Chondrocyte (in vitro differentiated cells): Measurements from ENCODE around the gene PCDHGC5. TPM values are rescaled to one million over a fixed set of nuclear protein-coding genes. Genes with fewer than 3 reads are reported as not detected.
A peak's percentile ranks its signal among the peaks of the same experiment; 100 is the strongest.

ENCODE experiments used
- DNase-seq: peaks from one replicate; pipeline ENCODE4 v3.0.0; 2021; ENCODE audit warnings: mixed read lengths, low spot score
- H3K27ac Mint-ChIP-seq: one replicate; pipeline ENCODE4 v1.8.0; 2021; ENCODE audit warnings: mild to moderate bottlenecking, moderate library complexity, mixed read lengths; ENCODE audit not compliant: unreplicated experiment
- H3K27me3 Mint-ChIP-seq: 2 replicates; pipeline ENCODE4 v1.8.0; 2021; ENCODE audit warnings: low read depth, mixed read lengths
- H3K36me3 Mint-ChIP-seq: 2 replicates; pipeline ENCODE4 v1.8.0; 2021; ENCODE audit warnings: low read depth, mixed read lengths
- H3K4me1 Mint-ChIP-seq: 2 replicates; pipeline ENCODE4 v1.8.0; 2021; ENCODE audit warnings: low read depth, mild to moderate bottlenecking, mixed read lengths
- H3K4me3 Mint-ChIP-seq: one replicate; pipeline ENCODE4 v1.8.0; 2021; ENCODE audit warnings: mild to moderate bottlenecking, moderate library complexity, mixed read lengths; ENCODE audit not compliant: unreplicated experiment
- H3K9me3 Mint-ChIP-seq: 2 replicates; pipeline ENCODE4 v1.8.0; 2021; ENCODE audit warnings: low read depth, mixed read lengths
- total RNA-seq: library from RNA; stranded (reverse); gene quantifications from 3 replicates; pipeline ENCODE4 v1.2.1, GENCODE V29; 2021
- TF ChIP-seq, protein P1 (sequence below): fragments of 200-600 bp; sonication (generic); IDR thresholded peaks from 2 replicates; pipeline ENCODE4 v1.5.0; 2021; ENCODE audit warnings: antibody characterized with exemption, mild to moderate bottlenecking, moderate library complexity

PCDHGC5 gene
- total RNA-seq, 1 donor from 2014 or later = 1.7 TPM

DNA sequence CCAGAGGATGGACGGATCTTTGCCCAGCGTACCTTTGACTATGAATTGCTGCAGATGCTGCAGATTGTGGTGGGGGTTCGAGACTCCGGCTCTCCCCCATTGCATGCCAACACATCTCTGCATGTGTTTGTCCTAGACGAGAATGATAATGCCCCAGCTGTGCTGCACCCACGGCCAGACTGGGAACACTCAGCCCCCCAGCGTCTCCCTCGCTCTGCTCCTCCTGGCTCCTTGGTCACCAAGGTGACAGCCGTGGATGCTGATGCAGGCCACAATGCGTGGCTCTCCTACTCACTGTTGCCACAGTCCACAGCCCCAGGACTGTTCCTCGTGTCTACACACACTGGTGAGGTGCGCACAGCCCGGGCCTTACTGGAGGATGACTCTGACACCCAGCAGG, 1.9 kb downstream of the PCDHGC5 start:
- Mint-ChIP-seq H3K27me3 (no peaks in the 10 kb centered on the region), H3K9me3 (no peaks in the 10 kb centered on the region), H3K4me3 (no peak overlapping the region), H3K36me3 (peaks cover 5% of the 10 kb centered on the region), H3K4me1 (peaks cover 50% of the 10 kb centered on the region), H3K27ac (no peak overlapping the region)
- TF ChIP-seq, protein P1, sequence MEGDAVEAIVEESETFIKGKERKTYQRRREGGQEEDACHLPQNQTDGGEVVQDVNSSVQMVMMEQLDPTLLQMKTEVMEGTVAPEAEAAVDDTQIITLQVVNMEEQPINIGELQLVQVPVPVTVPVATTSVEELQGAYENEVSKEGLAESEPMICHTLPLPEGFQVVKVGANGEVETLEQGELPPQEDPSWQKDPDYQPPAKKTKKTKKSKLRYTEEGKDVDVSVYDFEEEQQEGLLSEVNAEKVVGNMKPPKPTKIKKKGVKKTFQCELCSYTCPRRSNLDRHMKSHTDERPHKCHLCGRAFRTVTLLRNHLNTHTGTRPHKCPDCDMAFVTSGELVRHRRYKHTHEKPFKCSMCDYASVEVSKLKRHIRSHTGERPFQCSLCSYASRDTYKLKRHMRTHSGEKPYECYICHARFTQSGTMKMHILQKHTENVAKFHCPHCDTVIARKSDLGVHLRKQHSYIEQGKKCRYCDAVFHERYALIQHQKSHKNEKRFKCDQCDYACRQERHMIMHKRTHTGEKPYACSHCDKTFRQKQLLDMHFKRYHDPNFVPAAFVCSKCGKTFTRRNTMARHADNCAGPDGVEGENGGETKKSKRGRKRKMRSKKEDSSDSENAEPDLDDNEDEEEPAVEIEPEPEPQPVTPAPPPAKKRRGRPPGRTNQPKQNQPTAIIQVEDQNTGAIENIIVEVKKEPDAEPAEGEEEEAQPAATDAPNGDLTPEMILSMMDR = no peak
- DNase-seq = no peak

DNA sequence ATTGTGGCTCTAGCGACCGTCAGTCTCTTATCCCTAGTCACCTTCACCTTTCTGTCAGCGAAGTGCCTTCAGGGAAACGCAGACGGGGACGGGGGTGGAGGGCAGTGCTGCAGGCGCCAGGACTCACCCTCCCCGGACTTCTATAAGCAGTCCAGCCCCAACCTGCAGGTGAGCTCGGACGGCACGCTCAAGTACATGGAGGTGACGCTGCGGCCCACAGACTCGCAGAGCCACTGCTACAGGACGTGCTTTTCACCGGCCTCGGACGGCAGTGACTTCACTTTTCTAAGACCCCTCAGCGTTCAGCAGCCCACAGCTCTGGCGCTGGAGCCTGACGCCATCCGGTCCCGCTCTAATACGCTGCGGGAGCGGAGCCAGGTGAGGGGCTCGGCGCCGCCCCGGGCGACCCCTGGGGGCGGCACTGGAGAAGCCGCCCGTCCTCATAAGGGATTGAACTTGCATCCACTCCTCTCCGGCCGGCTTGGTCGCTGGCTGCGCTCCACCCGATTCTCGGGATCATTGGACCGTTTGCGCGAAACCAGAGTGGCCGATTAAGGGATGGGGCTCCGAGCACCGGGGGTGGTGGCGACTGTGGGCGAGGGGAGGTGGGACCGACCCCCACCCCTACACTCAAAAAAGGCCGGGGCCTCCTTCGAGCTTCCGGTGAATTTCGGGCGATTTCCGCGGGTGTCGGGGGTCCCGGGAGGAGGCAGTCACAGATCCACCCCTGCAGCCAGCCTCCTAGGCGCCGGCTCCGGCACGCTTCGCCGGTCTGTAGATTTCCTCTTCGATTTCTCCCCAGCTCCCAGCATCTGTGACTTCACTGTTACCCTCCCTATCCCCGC, 2.7 kb downstream of the PCDHGC5 start:
- Mint-ChIP-seq H3K36me3 (peaks cover 3% of the 10 kb centered on the region), H3K27ac (no peak overlapping the region), H3K9me3 (no peaks in the 10 kb centered on the region), H3K27me3 (no peaks in the 10 kb centered on the region), H3K4me1 (peaks cover 58% of the 10 kb centered on the region), H3K4me3 (no peak overlapping the region)
- TF ChIP-seq, protein P1 = no peak
- DNase-seq = no peak

DNA sequence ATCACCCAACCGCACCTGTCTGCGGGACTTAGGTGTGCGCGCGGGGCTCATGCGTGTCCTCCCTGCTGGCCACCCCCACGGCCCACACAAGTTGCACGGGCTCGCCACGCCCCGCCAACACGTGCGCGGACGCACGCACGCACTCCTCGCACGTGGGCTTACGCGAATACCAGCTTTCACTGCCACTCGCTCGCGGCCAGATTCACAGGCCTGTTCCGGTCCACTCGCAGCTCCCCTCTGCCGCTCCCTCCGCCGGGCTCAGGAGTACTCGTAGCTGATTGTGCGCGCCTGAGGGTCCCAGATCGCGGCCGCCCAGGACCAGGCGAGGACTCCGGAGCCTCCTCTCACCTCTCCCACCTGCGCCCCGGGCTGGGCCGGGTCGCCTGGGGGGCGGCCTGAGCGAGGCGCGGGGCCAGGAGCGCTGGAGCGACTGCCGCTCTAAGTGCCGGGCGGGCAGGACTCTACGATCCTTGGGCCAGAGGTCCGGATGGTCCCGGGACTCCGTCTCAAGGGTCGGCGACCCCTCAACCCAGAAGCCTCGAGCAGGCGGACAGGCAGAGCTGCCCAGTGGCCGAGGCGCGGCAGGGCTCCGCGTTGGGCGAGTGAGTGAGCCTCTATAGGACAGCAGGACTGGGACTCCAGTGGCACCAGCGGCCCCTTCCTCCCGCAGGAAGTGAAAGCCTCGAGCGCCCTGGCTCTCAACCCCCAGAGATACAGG, 3.4 kb downstream of the PCDHGC5 start:
- DNase-seq = no peak
- TF ChIP-seq, protein P1 = no peak
- peaks cover 3% of the 10 kb centered on the region for H3K36me3 Mint-ChIP-seq
- peaks cover 60% of the 10 kb centered on the region for H3K4me1 Mint-ChIP-seq
- H3K27ac Mint-ChIP-seq = no peak overlapping the region
- no peaks in the 10 kb centered on the region for H3K9me3 Mint-ChIP-seq
- H3K27me3 Mint-ChIP-seq = no peaks in the 10 kb centered on the region
- H3K4me3 Mint-ChIP-seq = no peak overlapping the region

DNA sequence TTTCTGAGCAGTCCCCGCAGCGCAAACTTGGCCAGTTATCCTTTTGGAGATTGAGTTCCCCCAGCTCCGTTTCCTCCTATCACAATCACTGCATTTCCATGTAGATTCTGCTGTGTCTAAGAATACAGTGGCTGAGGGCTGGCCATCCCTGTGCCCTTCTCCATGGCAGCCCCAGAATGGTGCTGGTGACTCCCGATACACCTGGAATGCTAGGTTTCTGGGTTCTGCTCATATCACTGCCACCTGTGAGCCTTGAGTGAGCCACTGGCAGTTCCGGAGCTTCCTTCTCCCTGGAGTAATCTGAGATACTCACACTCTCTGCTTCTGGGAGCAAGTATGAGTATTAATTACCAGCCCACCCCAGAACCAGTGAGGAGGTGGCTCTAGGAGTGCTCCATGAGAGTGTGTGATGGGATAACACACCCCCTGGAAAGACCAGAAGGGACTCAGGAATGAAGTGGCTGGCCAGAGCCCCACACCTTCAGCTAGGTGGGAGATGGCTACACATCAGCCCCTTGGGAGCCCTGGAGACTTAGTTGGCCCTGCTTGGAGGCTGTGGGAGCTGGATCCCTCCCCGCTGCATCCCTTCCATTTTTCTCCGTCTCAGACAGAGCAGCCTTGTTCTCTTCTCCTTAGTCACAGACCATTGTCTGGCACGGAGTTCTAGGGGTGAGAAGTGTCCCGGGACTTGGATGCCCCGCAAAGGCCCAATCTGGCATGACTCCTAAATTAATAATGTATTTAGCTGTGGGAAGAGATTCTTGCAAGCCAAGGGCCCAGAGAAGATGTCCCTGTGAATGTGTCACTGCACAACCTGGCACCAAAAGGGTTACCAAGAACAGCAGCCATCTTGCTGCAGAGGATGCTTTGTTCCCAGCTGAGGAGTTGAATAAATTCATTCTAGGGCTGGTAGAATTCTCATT, 4.9 kb downstream of the PCDHGC5 start:
- Mint-ChIP-seq H3K9me3 (no peaks in the 10 kb centered on the region), H3K36me3 (peaks cover 7% of the 10 kb centered on the region), H3K27me3 (no peaks in the 10 kb centered on the region), H3K4me3 (peak overlapping the region; percentile 68), H3K4me1 (peaks cover 52% of the 10 kb centered on the region), H3K27ac (peak overlapping the region; percentile 86)
- no peak for DNase-seq
- TF ChIP-seq, protein P1 = no peak
